K562 (cell line): Measurements from ENCODE around the gene EML2. TPM values are rescaled to one million over a fixed set of nuclear protein-coding genes. Genes with fewer than 3 reads are reported as not detected.

Experiments used
- ATAC-seq: fragments of 200-7000 bp; cut with Tn5 transposase; 3 replicates; pipeline ENCODE4 v1.9.1; 2020; ENCODE audit warnings: moderate library complexity
- BruUV-seq: library from RNA; stranded (reverse); fragments of 400-500 nt; replicated peaks from 2 replicates; lab custom pipeline; 2021; lab: Mats Ljungman, UMichigan
- CTCF ChIA-PET: fragments of 300-600 bp; formaldehyde crosslinking; extraction: SDS; loops from one replicate; lab custom pipeline; 2021; ENCODE audit warnings: low intra/inter-chr PET ratio; lab: Yijun Ruan, JAX
- POLR2A ChIA-PET: fragments of 300-600, 350-650 bp; sonication (Branson Sonifier 250); formaldehyde crosslinking; extraction: SDS; loops from one replicate; lab custom pipeline; 2021; ENCODE audit warnings: antibody characterized with exemption, inconsistent platforms; lab: Yijun Ruan, JAX
- DNase-seq, 4 experiments: peaks; one replicate each; pipeline versions ENCODE4 v3.0.0 to v3.0.0-alpha.2; 2011 to 2018; ENCODE audit warnings: low spot score in 3 of 4, mixed read lengths in 3 of 4; ENCODE audit errors: extremely low read depth in 1 of 4
- FAIRE-seq: peaks from 2 replicates; lab custom pipeline; 2011; peaks lifted over from hg19 to GRCh38; lab: Jason Lieb, UNC
- H2AFZ ChIP-seq: 2 replicates; pipeline ENCODE4 v1.6.0; 2011; ENCODE audit warnings: low read depth, low read length, control low read depth, inconsistent platforms
- H3K27ac ChIP-seq: fragments of 200-600 bp; 3 replicates; pipeline ENCODE4 v1.8.0; 2011; ENCODE audit warnings: low read depth, mild to moderate bottlenecking, control low read depth, inconsistent platforms, low read length, moderate library complexity, mixed read lengths; ENCODE audit errors: extremely low read depth
- H3K27me3 ChIP-seq, 2 experiments: fragments of 300-600 bp in 1 of 2; 2 replicates in 1 of 2; 3 replicates in 1 of 2; pipeline versions ENCODE4 v1.6.0 to v1.8.0; 2011; ENCODE audit warnings: inconsistent platforms in 2 of 2, low read length in 2 of 2, mild to moderate bottlenecking in 1 of 2, mixed read lengths in 1 of 2, moderate library complexity in 1 of 2; ENCODE audit not compliant: control insufficient read depth in 2 of 2, insufficient read depth in 2 of 2
- H3K36me3 ChIP-seq: fragments of 300-600 bp; 3 replicates; pipeline ENCODE4 v1.8.0; 2011; ENCODE audit warnings: mild to moderate bottlenecking, low read length, inconsistent platforms; ENCODE audit not compliant: control insufficient read depth, insufficient read depth
- H3K4me1 ChIP-seq, 2 experiments: fragments of 200-600 bp in 1 of 2; replicated peaks in 1 of 2; 2 replicates in 1 of 2; 3 replicates in 1 of 2; pipeline versions ENCODE4 v1.5.1 to v1.8.0; 2011; ENCODE audit warnings: inconsistent platforms in 2 of 2, low read length in 2 of 2, mild to moderate bottlenecking in 1 of 2, mixed read lengths in 1 of 2, moderate library complexity in 1 of 2; ENCODE audit not compliant: control insufficient read depth in 2 of 2, insufficient read depth in 2 of 2
- H3K4me2 ChIP-seq: 2 replicates; pipeline ENCODE4 v1.6.1; 2011; ENCODE audit warnings: low read length, control low read depth, inconsistent platforms, mixed read lengths; ENCODE audit not compliant: insufficient read depth
- H3K4me3 ChIP-seq: fragments of 200-600 bp; sonication (generic), shearing (Covaris generic); 2 replicates; pipeline ENCODE4 v1.5.1; 2016; ENCODE audit warnings: control low read depth, inconsistent platforms
- H3K79me2 ChIP-seq: fragments of 200-600 bp; 3 replicates; pipeline ENCODE4 v1.8.0; 2011; ENCODE audit warnings: low read length, inconsistent platforms; ENCODE audit not compliant: control insufficient read depth, insufficient read depth
- H3K9ac ChIP-seq, 2 experiments: 2 replicates each; pipeline versions ENCODE4 v1.6.0 to v1.6.1; 2011; ENCODE audit warnings: low read depth in 2 of 2, low read length in 2 of 2, control low read depth in 1 of 2, inconsistent platforms in 1 of 2, mild to moderate bottlenecking in 1 of 2, mixed read lengths in 1 of 2; ENCODE audit not compliant: insufficient read depth in 1 of 2
- H3K9me1 ChIP-seq: one replicate; pipeline ENCODE4 v1.6.0; 2011; ENCODE audit warnings: inconsistent platforms, mild to moderate bottlenecking, low read length, moderate library complexity; ENCODE audit not compliant: control insufficient read depth, insufficient read depth
- H3K9me3 ChIP-seq: replicated peaks from 2 replicates; pipeline ENCODE4 v1.5.1; 2011; ENCODE audit warnings: low read depth, low read length, inconsistent platforms; ENCODE audit not compliant: control insufficient read depth, insufficient read depth
- H4K20me1 ChIP-seq: replicated peaks from 2 replicates; pipeline ENCODE4 v1.6.1; 2011; ENCODE audit warnings: low read length, inconsistent platforms, mixed read lengths; ENCODE audit not compliant: control insufficient read depth, insufficient read depth
- ARHGAP35 ChIP-seq: fragments of 450-650 bp; IDR thresholded peaks from 2 replicates; pipeline ENCODE4 v1.6.1; 2018; ENCODE audit not compliant: partially characterized antibody
- KLF10 ChIP-seq: fragments of 250-450 bp; sonication (Bioruptor Pico); IDR thresholded peaks from 2 replicates; pipeline ENCODE4 v1.6.1; 2021; ENCODE audit warnings: matching md5 sums
- MEIS2 ChIP-seq: fragments of 450-650 bp; IDR thresholded peaks from 2 replicates; pipeline ENCODE4 v1.6.1; 2014; ENCODE audit warnings: mild to moderate bottlenecking; ENCODE audit not compliant: partially characterized antibody
- MXI1 ChIP-seq: IDR thresholded peaks from 2 replicates; pipeline ENCODE4 v1.6.1; 2011; ENCODE audit warnings: low read depth, mild to moderate bottlenecking, improper control_type of control experiment, low read length
- NCOA6 ChIP-seq: fragments of 450-650 bp; IDR thresholded peaks from 2 replicates; pipeline ENCODE4 v1.6.1; 2017; ENCODE audit warnings: mild to moderate bottlenecking
- NFATC3 ChIP-seq: fragments of 450-650 bp; IDR thresholded peaks from 2 replicates; pipeline ENCODE4 v1.6.1; 2017; ENCODE audit warnings: mild to moderate bottlenecking
- NR2C2 ChIP-seq, 2 experiments: fragments of 200-800 bp in 1 of 2; sonication (Bioruptor generic) in 1 of 2; sonication (generic) in 1 of 2; formaldehyde crosslinking in 1 of 2; IDR thresholded peaks; 2 replicates each; pipeline versions ENCODE4 v1.6.1 to v1.8.0; 2016 to 2022; ENCODE audit warnings: mild to moderate bottlenecking in 1 of 2, missing compliant biosample characterization in 1 of 2, missing genetic modification characterization in 1 of 2, missing genetic modification reagents in 1 of 2
- PHB ChIP-seq: fragments of 250-450 bp; sonication (Bioruptor Pico); IDR thresholded peaks from 2 replicates; pipeline ENCODE4 v1.5.0; 2021
- PHB2 ChIP-seq: fragments of 450-650 bp; IDR thresholded peaks from 2 replicates; pipeline ENCODE4 v1.6.1; 2017; ENCODE audit warnings: low read depth
- RBM15 ChIP-seq: fragments of 200-400 bp; formaldehyde crosslinking; IDR thresholded peaks from 2 replicates; pipeline ENCODE4 v1.6.1; 2018; ENCODE audit warnings: mild to moderate bottlenecking, low read length, moderate library complexity; ENCODE audit not compliant: insufficient read depth
- RFX7 ChIP-seq: fragments of 250-450 bp; sonication (Bioruptor Pico); IDR thresholded peaks from 2 replicates; pipeline ENCODE4 v1.5.1; 2021; ENCODE audit warnings: mild to moderate bottlenecking
- RHOXF2B ChIP-seq: fragments of 250-450 bp; sonication (Bioruptor Pico); conservative IDR thresholded peaks from 2 replicates; pipeline ENCODE4 v1.5.1; 2021
- SRF ChIP-seq, 2 experiments: fragments of 250-450, 450-650 bp in 1 of 2; sonication (Bioruptor Pico) in 1 of 2; sonication (generic) in 1 of 2; formaldehyde crosslinking; IDR thresholded peaks; 2 replicates each; pipeline versions ENCODE4 v1.5.0 to v1.5.1; 2020 to 2022; ENCODE audit warnings: mild to moderate bottlenecking in 1 of 2, missing genetic modification reagents in 1 of 2
- TCF3 ChIP-seq: sonication (generic); formaldehyde crosslinking; IDR thresholded peaks from 2 replicates; pipeline ENCODE4 v1.4.0; 2020; ENCODE audit warnings: mild to moderate bottlenecking, missing genetic modification reagents
- ZBTB7A ChIP-seq: IDR thresholded peaks from 2 replicates; pipeline ENCODE4 v1.6.1; 2011; ENCODE audit warnings: low read depth, mild to moderate bottlenecking, low read length, moderate library complexity, borderline replicate concordance; ENCODE audit not compliant: control insufficient read depth
- WGBS: fragments of 100-300 bp; shearing (Covaris generic); methylation state at CpG from one replicate; pipeline ENCODE4 v1.1.6; 2016; ENCODE audit warnings: low coverage, mixed read lengths; ENCODE audit not compliant: insufficient coverage; ENCODE audit errors: missing lambda C conversion rate; 5-methylcytosine and 5-hydroxymethylcytosine counted together
- in situ Hi-C: fragments of 300-500 bp; cut with MboI; formaldehyde crosslinking; loops from 4 replicates; pipeline ENCODE4 v1.15.0; 2018; ENCODE audit warnings: inconsistent platforms, mixed read lengths
- intact Hi-C: fragments of 100-400 bp; cut with micrococcal nuclease; formaldehyde crosslinking; loops from 2 replicates; pipeline ENCODE4 v1.14.2; 2022
- polyA plus RNA-seq, 8 experiments: library from polyadenylated mRNA; depleted of rRNA in 4 of 8; stranded (reverse) in 5 of 8; unstranded in 3 of 8; fragments of >200 nt; fragmentation: Nextera tagmentation in 2 of 8; fragmentation: Illumina TruSeq in 1 of 8; extraction: Ambion mirVana in 2 of 8; extraction: Trizol in 1 of 8; gene quantifications; 2 replicates each; pipeline versions ENCODE4 v1.2.1 to v1.2.3, GENCODE V29; 2011 to 2014; ENCODE audit warnings: inconsistent platforms in 1 of 8, missing spikeins in 1 of 8
- total RNA-seq, 7 experiments: library from RNA; depleted of rRNA in 6 of 7; stranded (reverse); fragments of >200 nt in 6 of 7; fragmentation: Illumina TruSeq in 2 of 7; extraction: Trizol in 2 of 7; gene quantifications; 2 replicates each; pipeline versions ENCODE4 v1.2.1 to v1.2.3, GENCODE V29; 2011 to 2021; ENCODE audit warnings: low replicate concordance in 1 of 7
- TF ChIP-seq, protein P1 (sequence below): IDR thresholded peaks from 3 replicates; pipeline ENCODE4 v1.6.1; 2011; ENCODE audit warnings: borderline replicate concordance, mild to moderate bottlenecking; ENCODE audit not compliant: insufficient read length, insufficient read depth
- TF ChIP-seq, protein P2 (sequence below): fragments of 250-450 bp; sonication (Bioruptor Pico); IDR thresholded peaks from 2 replicates; pipeline ENCODE4 v1.5.0; 2022; ENCODE audit warnings: mild to moderate bottlenecking

The EML2 gene
- total and polyA plus RNA-seq, 9 of the 15 experiments (the other 6 are each of a cell fraction or from before 2014, with no cell fraction given): 2.6 to 69.6 (median 24.8) TPM

DNA sequence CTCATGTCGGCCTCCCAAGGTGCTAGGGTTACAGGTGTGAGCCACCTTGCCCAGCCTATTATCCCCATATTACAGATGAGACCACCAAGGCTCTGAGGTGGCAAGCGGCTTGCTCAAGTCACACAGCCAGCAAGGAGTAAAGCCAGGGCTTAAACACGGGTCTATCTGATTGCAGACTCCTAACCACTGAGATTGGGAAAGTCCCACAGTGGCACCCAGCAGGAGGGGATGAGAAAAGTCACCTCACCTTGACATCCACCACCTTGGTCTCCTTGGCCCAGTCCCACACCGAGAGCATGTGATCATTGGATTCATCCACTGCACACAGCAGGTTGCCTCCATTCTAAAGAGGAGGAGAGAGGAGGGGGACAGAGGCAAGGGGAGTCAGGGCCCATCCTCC, 9.5 kb downstream of the EML2 start:
- ATAC-seq: no peak
- Histone ChIP-seq H2AFZ (no peak overlapping the region), H4K20me1 (no peaks in the 10 kb centered on the region; the same call in 1 of the 2 replicates), H3K4me1 (peaks cover 7 to 18% of the 10 kb centered on the region in 2 experiments), H3K36me3 (peaks cover 45% of the 10 kb centered on the region; the same call in 2 of the 3 replicates), H3K9me1 (no peaks in the 10 kb centered on the region), H3K27ac (no peak overlapping the region), H3K27me3 (no peaks in the 10 kb centered on the region; a peak in 1 of 5 replicates), H3K4me2 (no peak overlapping the region), H3K9me3 (no peaks in the 10 kb centered on the region), H3K9ac (no peak overlapping the region; a peak in 1 of 4 replicates), H3K79me2 (no peaks in the 10 kb centered on the region), H3K4me3 (no peak overlapping the region)
- BruUV-seq: no TSS peak
- POLR2A ChIA-PET: interaction anchor here (0.8 kb wide), 1 partner anchor 9 kb away, joined by 4 read pairs; no protein-coding TSS in a partner anchor
- WGBS: 76% methylated on average over 4 of the region's 4 CpGs
- in situ Hi-C loops: no loop called here
- CTCF ChIA-PET: no interaction called here
- DNase-seq: no peak
- intact Hi-C loops: no loop called here
- no peak for FAIRE-seq
- TF ChIP-seq KLF10 (no peak), RBM15 (no peak), MXI1 (no peak), NR2C2 (CRISPR knock-in tag; IDR thresholded peaks at IDR 0.05) (no peak), NR2C2 (tag; IDR thresholded peaks at IDR 0.05) (no peak), NFATC3 (no peak), PHB (CRISPR knock-in tag) (no peak), ZBTB7A (no peak), RHOXF2B (CRISPR knock-in tag) (no peak), NCOA6 (no peak), SRF (CRISPR knock-in tag; IDR thresholded peaks at IDR 0.05) (no peak), MEIS2 (no peak), RFX7 (CRISPR knock-in tag) (no peak), PHB2 (no peak), ARHGAP35 (no peak), TCF3 (CRISPR knock-in tag) (no peak)
- TF ChIP-seq, protein P1, sequence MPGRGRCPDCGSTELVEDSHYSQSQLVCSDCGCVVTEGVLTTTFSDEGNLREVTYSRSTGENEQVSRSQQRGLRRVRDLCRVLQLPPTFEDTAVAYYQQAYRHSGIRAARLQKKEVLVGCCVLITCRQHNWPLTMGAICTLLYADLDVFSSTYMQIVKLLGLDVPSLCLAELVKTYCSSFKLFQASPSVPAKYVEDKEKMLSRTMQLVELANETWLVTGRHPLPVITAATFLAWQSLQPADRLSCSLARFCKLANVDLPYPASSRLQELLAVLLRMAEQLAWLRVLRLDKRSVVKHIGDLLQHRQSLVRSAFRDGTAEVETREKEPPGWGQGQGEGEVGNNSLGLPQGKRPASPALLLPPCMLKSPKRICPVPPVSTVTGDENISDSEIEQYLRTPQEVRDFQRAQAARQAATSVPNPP: no peak
- TF ChIP-seq, protein P2, sequence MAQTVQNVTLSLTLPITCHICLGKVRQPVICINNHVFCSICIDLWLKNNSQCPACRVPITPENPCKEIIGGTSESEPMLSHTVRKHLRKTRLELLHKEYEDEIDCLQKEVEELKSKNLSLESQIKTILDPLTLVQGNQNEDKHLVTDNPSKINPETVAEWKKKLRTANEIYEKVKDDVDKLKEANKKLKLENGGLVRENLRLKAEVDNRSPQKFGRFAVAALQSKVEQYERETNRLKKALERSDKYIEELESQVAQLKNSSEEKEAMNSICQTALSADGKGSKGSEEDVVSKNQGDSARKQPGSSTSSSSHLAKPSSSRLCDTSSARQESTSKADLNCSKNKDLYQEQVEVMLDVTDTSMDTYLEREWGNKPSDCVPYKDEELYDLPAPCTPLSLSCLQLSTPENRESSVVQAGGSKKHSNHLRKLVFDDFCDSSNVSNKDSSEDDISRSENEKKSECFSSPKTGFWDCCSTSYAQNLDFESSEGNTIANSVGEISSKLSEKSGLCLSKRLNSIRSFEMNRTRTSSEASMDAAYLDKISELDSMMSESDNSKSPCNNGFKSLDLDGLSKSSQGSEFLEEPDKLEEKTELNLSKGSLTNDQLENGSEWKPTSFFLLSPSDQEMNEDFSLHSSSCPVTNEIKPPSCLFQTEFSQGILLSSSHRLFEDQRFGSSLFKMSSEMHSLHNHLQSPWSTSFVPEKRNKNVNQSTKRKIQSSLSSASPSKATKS (CRISPR knock-in tag): no peak
